NT2/D1 (cell line): ENCODE data around the gene SYCE1L.

Source experiments
- SUZ12 ChIP-seq: IDR thresholded peaks from 2 replicates; pipeline ENCODE4 v1.6.1; 2011; ENCODE audit not compliant: insufficient read length, insufficient read depth; ENCODE audit errors: extremely low read depth
- ZNF274 ChIP-seq: IDR thresholded peaks from 2 replicates; pipeline ENCODE4 v1.6.1; 2011; ENCODE audit warnings: mild to moderate bottlenecking, low read depth, low read length

GRCh38 chr16:77211880-77212740 is 12.9 kb downstream of the SYCE1L start:
- TF ChIP-seq ZNF274: no peak
- no peak for TF ChIP-seq SUZ12
